CD4-positive, alpha-beta T cell treated with Interleukin-6 at 100 ng/mL for 8 hours (primary cell): ENCODE results near the gene OTOR.

Experiments used
- DNase-seq: peaks from one replicate; pipeline ENCODE4 v3.0.0-alpha.2; 2020; ENCODE audit warnings: mixed read lengths, low spot score

OTOR gene

DNA sequence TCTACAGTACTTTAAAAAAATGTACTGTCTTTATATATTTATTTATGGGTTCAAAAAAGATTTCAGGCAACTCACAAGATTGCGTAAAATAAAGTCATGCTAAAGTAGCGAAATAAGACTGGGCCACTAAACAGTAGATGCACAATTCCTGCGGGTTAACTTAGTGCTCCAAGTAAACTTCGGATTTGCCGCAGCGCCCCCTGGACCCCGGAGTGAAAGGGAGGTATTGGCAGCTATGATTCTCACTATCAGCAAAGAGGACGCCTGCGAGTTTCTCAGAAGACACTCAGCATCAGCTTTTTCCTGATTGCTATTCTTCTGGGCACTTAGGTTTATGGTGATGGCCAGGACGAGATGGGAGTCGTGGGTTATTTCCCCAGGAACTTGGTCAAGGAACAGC lies 1.4 kb downstream of the OTOR start:
- no peak for DNase-seq

DNA sequence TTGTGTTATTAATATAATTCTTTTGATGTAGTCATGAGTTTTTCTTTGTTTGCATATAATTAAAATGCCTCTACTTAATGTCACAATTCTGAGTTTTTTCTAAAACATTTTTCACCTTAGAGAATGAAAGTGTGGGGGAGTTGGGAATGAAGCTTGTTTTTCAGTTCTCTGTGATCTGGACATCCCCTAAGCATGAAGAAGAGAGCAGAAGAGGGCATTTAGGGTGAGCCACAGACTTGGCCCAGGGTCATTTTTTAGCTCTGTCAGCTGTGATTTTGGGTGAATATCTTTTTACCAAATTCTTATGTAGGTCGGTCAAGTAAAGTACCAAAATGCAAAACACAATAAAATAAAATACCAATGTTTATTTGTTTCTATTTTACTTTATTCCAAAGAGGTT lies 3.9 kb downstream of the OTOR start:
- no peak for DNase-seq

DNA sequence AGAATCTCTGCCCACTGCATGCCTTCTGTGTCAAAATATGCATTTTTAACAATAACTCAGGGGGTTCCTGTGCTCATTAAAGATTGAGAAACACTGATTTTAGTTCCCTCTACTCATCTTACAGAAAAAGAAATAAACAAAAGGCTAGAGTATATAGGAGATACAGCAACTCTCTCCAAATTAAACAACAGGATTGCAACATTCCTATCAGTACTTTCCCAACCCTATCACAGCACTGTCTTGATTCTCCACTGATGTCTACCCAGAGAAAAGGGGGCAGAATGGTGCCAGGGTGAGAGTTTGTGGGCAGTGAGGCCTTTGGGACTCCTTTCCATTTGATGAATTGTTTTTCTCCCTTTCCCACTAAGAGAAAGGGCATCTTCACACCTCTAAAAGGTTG lies 4.7 kb downstream of the OTOR start:
- DNase-seq = no peak

DNA sequence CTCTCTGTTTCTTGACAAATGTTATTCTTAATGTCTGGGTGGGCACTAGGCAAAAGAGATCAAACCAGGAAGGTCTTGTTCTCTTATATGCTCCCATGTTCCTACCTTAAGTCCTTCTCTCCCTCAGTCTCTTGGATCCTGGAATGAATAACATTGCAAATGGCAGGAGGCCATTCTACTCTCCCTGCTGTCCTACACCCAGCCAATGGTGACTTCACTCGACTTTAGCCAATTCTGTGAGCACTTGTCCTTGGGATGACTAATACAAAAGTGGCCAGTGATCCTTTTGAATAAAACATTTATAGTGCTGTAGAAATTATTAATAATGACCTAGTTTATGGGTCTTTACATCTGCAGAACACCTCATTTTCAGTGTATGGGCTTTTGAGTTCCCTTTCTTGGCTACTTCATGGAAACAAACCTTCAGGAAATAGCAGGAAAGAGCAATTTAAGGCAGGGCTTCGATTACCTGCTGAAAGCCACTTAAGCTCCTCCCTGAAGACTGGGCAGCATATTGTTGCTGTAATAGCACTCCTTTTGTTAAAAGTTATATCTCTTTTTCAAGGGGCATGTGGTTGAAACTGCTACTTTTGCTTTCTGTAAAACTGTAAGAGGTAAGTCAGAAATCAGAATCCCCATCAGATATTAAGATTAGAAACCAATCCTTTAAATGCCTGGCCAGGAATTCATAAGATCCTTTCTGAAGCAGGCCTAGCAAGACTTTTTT lies 10.5 kb downstream of the OTOR start:
- no peak for DNase-seq

DNA sequence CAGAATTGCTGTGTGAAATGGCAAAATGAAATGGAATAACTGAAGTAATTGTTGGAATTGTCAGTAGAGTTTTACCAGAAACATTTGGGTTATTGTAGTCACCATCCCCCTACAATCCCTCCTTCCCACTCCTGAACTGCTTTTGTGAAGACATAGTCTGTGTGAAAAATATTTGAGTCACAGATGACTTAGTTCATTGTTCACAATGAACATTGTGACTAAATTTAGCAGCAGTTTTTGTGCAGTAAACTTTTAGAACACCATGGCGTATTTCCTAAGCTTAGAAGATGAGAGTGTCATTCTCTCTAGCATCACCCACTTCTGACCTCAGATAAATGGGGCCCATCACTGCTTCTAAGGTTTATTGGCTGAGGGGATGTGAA lies 11.0 kb downstream of the OTOR start:
- no peak for DNase-seq

DNA sequence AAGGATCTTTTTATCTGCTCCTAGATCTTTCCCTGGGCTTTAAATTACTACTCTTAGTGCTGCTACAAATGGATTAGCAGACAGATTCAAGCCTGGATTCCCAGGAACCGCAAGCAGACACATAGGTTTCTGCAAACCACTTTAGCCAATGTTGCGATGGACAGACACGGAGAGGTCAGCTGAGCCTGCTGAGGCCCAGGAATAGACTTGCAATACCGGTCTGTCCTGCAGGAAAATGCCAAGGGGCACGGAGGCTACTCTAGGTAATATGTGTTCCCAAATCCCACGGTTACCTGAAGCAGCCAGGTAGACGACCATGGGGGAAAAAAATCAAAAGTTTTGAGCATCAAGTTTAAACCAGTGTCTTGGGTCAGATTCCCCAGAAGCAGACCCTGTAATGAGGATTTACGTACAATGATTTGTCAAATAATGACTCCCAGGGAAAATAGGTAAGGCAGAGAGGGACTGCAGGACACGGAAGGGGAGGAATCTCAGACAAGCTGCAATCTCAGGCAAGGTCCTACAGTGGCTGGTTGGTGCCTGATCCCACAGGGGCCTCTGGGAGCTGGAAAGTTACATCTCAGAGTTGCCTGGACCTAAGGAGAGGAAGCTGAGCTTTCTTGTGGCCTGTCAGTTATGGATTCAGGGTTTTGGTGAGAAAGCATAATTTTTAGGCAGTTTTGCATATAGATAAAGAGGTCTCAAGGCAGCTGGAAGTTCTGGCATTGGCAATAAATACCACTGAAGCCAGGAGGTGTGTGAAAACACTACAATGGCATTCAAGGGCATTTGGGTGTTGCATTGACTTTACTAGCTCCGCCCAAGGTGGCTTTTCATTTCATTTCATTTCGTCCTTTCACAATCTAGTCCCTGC lies 12.5 kb downstream of the OTOR start:
- DNase-seq = no peak

DNA sequence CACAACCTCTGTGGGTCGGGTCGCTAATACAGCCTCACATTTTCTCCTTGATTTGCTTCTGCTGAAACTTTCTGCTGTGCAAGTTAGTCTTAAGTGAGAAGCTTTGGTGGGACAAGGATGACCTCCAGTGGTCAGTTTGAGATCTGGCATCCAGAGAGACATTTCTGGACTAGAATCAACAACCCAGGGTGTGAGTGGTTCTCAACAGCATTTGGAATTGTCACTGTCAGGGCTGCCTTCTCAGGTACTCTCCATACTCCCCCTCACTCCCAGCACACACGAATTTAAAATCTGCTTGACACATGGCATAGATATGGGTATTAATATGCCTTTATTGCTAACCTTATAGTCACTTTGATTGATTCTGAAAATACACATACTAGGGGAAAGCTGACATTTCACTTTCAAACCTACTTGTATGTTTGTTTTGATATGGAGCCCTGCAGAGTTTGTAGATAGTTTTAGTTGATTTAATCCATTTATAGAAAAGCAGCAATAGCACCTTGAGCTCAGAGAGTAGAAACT lies 13.2 kb downstream of the OTOR start:
- peak; percentile 47 for DNase-seq

DNA sequence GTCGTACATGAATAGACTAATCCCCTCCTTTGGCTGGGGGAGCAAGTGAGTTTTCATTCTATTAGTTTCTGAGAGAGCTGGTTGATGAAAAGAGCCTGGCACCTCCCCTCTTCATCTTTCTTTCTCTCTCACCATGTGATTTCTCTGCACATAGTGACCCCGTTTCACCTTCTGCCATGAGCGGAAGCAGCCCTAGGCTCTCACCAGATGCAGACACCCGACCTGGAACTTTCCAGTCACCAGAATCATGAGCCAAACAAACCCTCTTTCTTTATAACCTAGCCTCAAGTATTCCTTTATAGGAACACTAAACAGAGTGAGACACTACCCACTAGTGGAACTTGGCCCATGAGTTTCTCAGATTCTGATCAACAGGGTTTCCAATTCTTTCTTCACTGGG lies 16.4 kb downstream of the OTOR start:
- DNase-seq = no peak

DNA sequence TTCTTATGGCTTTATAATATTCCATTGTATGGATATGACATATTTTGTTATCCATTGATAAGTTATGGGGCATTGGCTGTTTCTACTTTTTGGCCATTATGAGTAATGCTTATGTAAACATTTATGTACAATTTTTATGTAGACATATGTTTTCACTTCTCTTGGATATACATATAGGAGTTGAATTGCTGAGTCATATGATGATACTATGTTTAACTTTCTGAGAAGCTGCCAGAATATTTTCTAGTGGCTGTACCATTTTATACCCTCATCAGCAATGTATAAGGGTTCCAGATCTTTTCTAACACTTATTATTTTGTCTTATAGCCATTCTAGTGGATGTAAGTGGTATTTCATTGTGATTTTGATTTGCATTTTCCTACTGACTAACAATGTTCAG lies 23.1 kb downstream of the OTOR start:
- no peak for DNase-seq

DNA sequence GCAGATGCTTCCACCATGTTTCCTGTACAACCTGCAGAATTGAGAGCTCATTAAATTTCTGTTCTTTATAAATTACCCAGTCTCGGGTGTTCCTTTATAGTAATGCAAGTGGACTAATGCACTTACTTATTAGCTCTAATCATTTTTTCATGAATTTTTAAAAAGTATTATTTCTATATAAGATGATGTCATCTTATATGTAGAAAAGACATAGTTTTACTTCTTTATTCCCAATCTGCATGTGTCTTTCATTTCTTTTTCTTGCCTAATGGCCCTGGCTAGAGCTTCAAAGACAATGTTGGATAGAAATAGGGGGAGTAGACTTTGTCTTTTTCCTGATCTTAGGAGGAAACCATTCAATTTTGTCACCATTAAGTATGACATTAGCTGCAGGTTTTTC lies 27.8 kb downstream of the OTOR start:
- DNase-seq = no peak

DNA sequence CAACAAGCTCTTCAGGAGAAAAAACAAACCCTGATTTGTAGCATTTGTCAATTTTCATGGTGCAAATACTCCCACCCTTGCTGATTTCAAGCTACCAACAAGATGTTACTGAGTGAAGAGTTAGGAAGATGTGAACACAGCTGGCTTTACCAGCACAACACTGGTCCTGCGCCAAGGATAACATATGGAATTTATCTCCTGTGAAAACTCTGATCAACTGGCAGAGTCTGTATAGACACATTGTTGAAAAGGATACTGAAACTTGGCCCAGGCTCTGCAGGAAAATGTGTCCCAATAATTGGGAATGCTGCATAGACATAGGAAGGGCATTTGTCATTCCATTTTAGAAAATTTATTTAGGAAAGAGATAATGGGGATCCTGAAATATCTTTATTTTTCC lies 29.0 kb downstream of the OTOR start:
- DNase-seq = no peak

DNA sequence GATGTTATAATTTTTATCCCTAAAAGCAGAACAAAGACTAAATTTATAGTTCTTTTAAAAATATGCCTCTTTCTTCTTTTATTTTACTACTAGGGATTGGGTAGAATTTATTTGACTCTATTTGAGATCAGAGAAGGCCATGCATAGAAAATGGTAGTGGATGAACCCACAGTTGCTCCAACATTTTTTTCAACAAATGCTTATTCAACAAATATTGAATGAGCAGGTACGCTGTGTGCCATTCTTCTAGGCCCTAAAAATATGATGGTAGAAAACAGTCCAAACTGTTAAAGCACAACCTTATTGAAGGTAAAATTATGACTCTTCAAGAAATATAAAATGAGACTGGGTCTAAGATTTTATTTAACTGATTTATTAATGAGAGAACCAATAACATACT lies 30.0 kb downstream of the OTOR start:
- no peak for DNase-seq

DNA sequence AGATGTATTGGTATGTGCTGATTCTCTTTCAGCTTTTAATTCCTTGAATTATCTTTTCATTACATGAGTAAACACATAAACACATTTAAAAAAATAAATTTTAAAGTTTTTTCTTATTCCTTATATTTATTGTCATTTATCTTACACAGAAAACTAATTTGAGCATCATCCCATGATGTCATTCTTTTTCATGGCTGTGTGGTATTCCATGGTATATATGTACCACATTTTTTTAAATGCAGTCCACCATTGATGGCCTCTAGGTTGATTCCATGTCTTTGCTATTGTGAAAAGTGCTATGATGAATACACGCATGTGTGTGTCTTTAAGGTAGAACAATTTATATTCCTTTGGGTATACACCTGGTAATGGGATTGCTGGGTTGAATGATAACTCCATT lies 33.3 kb downstream of the OTOR start:
- DNase-seq = no peak

DNA sequence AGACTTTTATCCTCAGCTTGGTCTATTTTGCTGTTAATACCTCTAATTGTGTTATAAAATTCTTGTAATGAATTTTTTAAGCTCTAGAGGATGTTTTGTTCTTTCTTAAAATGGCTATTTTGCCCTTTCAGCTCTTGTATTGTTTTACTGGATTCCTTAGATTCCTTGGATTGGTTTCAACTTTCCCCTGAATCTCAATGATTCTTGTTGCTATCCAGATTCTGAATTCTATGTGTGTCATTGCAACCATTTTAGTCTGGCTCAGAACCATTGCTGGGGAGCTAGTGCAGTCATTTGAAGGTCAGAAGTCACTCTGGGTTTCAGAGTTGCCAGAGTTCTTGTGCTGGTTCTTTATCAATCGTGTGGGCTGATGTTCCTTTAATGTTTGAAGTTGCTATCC lies 37.1 kb downstream of the OTOR start:
- DNase-seq = no peak
